Stimulated activated CD8-positive, alpha-beta memory T cell treated with anti-CD3 and anti-CD28 coated beads, Interleukin-15, amount 100 ng/mL, for 1 hour (primary cell): ENCODE data around the gene LDB2.

ENCODE experiments used
- DNase-seq: peaks from one replicate; pipeline ENCODE4 v3.0.0-alpha.2; 2020; ENCODE audit warnings: low read depth

LDB2 gene

GRCh38 chr4:16884673-16885460 is 13.6 kb downstream of the LDB2 start:
- no peak for DNase-seq

GRCh38 chr4:16883806-16884205 is 14.6 kb downstream of the LDB2 start:
- DNase-seq, result no peak

GRCh38 chr4:16881151-16881884 is 17.1 kb downstream of the LDB2 start:
- DNase-seq, result no peak

GRCh38 chr4:16875487-16875886 is 23.0 kb downstream of the LDB2 start:
- no peak for DNase-seq

- no peak for DNase-seq
Measured at GRCh38 chr4:16869594-16870245, 28.7 kb downstream of the LDB2 start.

- DNase-seq, result no peak
Measured at GRCh38 chr4:16868674-16869073, 29.8 kb downstream of the LDB2 start.

GRCh38 chr4:16867827-16868226 is 30.6 kb downstream of the LDB2 start:
- no peak for DNase-seq

- no peak for DNase-seq
Measured at GRCh38 chr4:16866974-16867373, 31.5 kb downstream of the LDB2 start.

- DNase-seq, result no peak
Measured at GRCh38 chr4:16865897-16866283, 32.6 kb downstream of the LDB2 start.

- DNase-seq, result no peak
Measured at GRCh38 chr4:16865209-16865896, 33.1 kb downstream of the LDB2 start.

GRCh38 chr4:16864199-16864598 is 34.2 kb downstream of the LDB2 start:
- DNase-seq, result no peak

- DNase-seq, result no peak
Measured at GRCh38 chr4:16862697-16863096, 35.7 kb downstream of the LDB2 start.

- DNase-seq, result no peak
Measured at GRCh38 chr4:16860516-16860915, 37.9 kb downstream of the LDB2 start.

- no peak for DNase-seq
Measured at GRCh38 chr4:16859031-16859430, 39.4 kb downstream of the LDB2 start.

GRCh38 chr4:16858275-16858752 is 40.1 kb downstream of the LDB2 start:
- DNase-seq, result no peak

- DNase-seq, result no peak
Measured at GRCh38 chr4:16857425-16857824, 41.0 kb downstream of the LDB2 start.

GRCh38 chr4:16853640-16854039 is 44.8 kb downstream of the LDB2 start:
- no peak for DNase-seq

GRCh38 chr4:16852644-16853043 is 45.8 kb downstream of the LDB2 start:
- no peak for DNase-seq

GRCh38 chr4:16852228-16852627 is 46.2 kb downstream of the LDB2 start:
- DNase-seq, result no peak

- DNase-seq, result no peak
Measured at GRCh38 chr4:16846540-16847117, 51.8 kb downstream of the LDB2 start.

- no peak for DNase-seq
Measured at GRCh38 chr4:16844816-16845586, 53.4 kb downstream of the LDB2 start.
